GM19023 (cell line): ENCODE results near the gene MTPN.

Experiments
- ATAC-seq: cut with Tn5 transposase; IDR thresholded peaks from one replicate; pipeline ENCODE4 v1.9.1; 2021; ENCODE audit warnings: mild to moderate bottlenecking, moderate library complexity; ENCODE audit not compliant: unreplicated experiment

The MTPN gene

DNA sequence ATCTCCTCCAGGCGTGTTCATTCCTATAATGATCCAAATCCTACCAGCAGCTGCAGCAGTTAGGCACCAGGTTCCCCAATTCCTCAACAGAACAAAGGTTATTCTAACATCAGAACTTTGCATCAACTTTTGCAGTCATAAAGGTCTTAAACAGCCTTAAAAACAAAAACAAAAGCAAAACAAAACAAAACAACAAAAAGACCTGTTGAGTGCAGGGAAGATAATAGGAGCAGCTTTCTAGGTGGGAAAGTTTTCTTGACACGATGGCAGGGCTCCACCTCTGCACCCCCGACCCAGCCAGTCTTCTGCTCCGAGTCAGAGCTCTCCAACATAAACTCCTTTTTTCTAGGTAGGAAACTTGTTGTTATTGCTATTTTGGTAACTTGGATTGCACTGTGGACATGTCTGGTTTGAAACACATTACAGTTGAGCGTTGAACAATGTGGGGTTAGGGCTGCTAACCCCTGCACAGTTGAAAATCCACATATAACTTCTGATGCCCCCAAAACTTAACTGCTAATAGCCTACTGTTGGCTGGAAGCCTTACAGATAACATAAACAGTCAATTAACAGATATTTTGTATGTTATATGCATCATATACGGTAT, 77.6 kb downstream of the MTPN start:
- no peak for ATAC-seq

DNA sequence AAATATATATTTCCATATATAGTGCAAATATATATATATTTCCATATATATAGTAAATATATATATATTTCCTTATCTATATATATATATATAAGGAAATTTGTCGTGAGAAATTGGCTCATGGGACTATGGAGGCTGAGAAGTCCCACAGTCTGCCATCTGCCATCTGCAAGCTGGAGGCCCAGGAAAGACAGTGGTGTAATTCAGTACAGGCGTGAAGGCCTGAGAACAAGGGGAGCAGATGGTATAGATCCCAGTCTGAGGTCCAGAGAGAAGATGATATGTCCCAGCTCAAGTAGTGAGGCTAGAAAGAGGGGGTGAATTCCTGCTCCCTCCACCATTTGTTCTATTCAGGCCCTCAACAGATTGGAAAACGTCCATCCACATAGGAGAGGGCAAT, 78.9 kb downstream of the MTPN start:
- no peak for ATAC-seq

DNA sequence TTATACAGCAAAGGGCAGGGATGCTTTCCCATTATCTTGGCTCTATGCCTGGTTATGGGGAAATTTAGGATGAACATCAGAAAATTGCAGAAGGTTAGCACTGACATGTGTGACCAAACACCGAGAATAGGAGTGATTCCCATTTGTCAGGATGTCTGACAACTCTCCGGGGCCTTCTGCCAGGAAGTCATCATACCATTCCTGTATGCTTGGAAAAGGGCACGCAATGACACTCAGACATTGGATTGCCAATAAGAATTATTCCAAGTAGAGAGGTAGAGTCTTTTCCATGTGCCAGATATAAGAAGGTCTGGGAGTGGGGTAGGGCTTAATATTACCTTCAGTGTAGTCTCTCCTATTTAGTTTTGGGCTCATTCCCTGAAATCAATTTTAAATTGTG, 82.3 kb downstream of the MTPN start:
- ATAC-seq: no peak

DNA sequence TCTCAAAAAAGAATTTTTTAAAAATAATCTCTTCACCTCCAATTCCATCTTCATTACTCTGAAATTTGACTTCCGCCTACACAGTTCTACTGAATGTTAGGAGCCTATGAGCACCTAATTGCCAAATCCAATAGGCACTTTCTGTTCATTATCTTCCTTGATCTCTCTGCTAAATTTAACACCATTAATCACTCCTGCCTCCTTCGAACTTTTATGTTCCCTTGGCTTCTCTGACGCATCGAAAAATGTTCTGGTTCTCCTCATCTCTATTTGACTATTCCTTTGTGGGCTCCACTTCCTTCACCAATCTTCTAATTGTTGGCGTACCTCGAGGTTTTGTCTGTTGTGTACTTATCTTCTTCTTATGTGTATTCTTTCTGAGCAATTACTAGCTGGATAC, 87.3 kb downstream of the MTPN start:
- no peak for ATAC-seq

DNA sequence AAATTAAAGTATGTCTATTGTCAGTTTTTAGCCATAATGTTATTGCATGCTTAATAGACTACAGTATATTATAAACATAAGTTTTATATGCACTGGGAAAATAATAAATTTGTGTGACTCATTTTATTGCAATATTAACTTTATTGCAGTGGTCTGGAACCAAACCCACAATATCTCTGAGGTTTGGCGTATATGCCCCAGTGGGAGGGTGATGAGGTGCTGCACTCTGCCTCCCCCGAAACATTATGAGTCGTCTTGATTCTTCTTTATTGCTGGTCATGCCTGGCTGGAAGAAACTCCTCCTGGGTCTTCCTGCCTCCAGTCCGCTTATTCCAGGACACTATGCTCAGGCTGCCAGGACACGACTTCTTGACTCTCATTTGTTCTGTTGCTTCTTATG, 88.4 kb downstream of the MTPN start:
- ATAC-seq: no peak

DNA sequence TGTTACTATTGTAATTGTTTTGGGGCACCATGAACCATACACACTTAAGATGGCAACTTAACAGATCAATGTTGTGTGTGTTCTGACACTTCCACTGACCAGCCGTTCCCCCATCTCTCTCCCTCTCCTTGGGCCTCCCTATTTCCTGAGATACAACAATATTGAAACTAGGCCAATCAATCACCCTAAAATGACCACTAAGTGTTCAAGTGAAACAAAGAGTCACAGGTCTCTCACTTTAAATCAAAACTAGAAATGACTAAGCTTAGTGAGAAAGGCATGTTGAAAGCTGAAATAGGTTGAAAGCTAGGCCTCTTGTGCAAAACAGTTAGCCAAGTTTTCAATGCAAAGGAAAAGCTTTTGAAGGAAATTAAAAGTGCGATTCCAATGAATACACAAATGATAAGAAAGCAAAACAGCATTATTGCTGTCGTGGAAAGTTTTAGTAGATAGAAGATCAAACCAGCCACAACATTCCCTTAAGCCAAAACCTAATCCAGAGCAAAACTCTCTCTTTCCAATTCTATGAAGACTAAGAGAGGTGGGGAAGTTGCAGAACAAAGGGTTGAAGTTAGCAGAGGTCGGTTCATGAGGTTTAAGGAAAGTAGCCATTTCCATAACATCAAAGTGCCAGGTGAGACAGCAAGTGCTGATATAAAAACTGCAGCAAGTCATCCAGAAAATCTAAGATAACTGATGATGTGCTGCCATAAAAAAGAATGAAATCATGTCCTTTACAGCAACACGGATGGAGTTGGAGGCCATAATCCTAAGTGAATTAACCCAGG, 90.6 kb downstream of the MTPN start:
- ATAC-seq: no peak

DNA sequence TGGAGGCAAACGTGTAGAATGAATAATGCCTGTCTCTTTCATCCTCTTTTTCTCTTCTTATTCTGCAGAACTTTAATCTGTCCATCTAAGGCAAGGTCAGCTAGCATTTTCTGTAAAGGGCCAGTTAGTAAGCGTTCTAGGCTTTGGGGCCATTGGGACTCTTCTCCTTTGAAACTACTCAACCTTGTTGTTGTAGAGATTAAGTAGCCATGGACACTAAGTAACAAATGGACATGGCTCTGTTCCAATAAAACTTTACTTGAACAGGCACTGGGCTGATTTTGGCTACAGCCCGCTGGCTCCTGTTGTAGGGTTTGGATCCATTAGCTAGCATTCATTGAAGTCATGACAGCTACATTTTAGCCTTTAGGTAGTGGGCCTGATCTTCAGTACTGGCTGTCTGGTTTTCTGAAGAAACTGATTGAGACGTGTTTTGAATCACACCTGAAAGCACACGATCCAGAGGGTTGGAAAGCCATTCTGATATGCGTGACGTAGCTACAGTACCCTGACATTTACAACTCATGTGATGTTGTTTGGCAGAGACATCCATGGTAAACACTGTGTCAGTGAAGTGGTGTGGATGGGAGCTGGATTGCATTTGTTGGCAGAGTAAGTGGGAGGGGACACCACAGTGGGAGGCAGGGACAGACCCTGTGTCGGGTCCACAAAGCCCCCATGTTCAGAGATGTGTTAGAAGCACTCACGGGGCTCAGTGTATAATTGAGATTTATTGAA, 92.5 kb downstream of the MTPN start:
- no peak for ATAC-seq

DNA sequence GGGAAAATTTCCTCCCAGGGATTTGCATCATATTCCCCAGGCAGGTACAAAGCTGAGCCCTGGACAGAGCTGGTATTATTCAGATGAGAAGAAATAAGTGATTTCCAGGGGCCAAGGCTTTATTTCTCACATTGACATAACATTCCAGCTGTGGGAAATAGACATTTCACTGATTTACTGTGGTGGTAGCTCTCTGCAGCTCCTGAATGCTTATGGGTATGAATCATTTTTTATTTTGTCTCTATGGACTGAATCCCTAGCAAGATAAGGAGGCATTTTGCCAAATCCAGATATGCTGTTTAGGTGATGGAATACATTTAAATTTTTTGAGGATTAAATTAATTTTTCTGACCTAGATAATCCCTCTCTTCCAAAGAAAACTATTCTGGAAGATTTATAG, 97.9 kb downstream of the MTPN start:
- ATAC-seq: no peak

DNA sequence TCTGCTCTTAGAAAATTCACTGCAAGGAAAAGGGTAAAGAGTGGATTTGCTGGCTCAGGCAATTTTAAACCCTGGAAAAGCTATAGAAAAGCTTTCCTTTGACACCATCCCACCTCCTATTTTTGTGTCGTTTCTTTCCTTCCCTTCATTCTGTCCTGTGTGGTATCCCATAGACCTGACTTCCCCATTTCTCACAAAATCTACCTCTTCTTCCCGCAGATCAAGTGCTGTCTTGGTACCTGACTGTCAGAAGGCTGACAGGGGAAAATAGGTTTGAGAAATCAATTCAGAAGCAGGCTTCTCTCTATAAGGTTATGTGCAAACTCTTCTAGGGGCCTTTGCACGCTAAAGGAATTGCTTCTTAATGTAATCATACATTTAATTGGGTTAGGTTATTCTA, 98.9 kb downstream of the MTPN start:
- ATAC-seq: no peak

DNA sequence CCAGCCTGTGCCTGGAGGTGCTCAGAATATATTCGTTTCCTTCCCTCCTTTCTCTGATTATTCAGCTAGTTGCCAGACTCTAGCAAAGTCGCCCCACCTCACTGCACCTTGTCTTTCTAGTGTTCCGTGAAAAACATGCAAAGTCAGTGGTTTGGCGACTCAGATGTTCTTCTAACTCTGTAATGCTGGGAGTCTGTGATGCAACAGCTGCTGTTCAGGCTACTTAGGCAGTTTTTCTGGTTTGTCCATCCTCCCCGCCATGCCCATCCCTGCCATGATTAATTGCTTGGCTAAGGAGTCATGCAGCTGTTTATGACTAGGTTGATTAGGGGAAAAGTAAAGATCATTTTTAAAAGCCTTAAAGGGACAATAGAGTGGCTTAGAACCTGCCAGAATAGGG, 99.4 kb downstream of the MTPN start:
- ATAC-seq: no peak
